K562 (cell line): Measurements from ENCODE around the gene HAGHL. TPM values are rescaled to one million over a fixed set of nuclear protein-coding genes. Genes with fewer than 3 reads are reported as not detected.

Source experiments
- ATAC-seq: fragments of 200-7000 bp; cut with Tn5 transposase; 3 replicates; pipeline ENCODE4 v1.9.1; 2020; ENCODE audit warnings: moderate library complexity
- BruUV-seq: library from RNA; stranded (reverse); fragments of 400-500 nt; replicated peaks from 2 replicates; lab custom pipeline; 2021; lab: Mats Ljungman, UMichigan
- CTCF ChIA-PET: fragments of 300-600 bp; formaldehyde crosslinking; extraction: SDS; loops from one replicate; lab custom pipeline; 2021; ENCODE audit warnings: low intra/inter-chr PET ratio; lab: Yijun Ruan, JAX
- POLR2A ChIA-PET: fragments of 300-600, 350-650 bp; sonication (Branson Sonifier 250); formaldehyde crosslinking; extraction: SDS; loops from one replicate; lab custom pipeline; 2021; ENCODE audit warnings: antibody characterized with exemption, inconsistent platforms; lab: Yijun Ruan, JAX
- DNase-seq, 4 experiments: peaks; one replicate each; pipeline versions ENCODE4 v3.0.0 to v3.0.0-alpha.2; 2011 to 2018; ENCODE audit warnings: low spot score in 3 of 4, mixed read lengths in 3 of 4; ENCODE audit errors: extremely low read depth in 1 of 4
- FAIRE-seq: peaks from 2 replicates; lab custom pipeline; 2011; peaks lifted over from hg19 to GRCh38; lab: Jason Lieb, UNC
- H2AFZ ChIP-seq: 2 replicates; pipeline ENCODE4 v1.6.0; 2011; ENCODE audit warnings: low read depth, low read length, control low read depth, inconsistent platforms
- H3K27ac ChIP-seq: fragments of 200-600 bp; 3 replicates; pipeline ENCODE4 v1.8.0; 2011; ENCODE audit warnings: low read depth, mild to moderate bottlenecking, control low read depth, inconsistent platforms, low read length, moderate library complexity, mixed read lengths; ENCODE audit errors: extremely low read depth
- H3K27me3 ChIP-seq, 2 experiments: fragments of 300-600 bp in 1 of 2; 2 replicates in 1 of 2; 3 replicates in 1 of 2; pipeline versions ENCODE4 v1.6.0 to v1.8.0; 2011; ENCODE audit warnings: inconsistent platforms in 2 of 2, low read length in 2 of 2, mild to moderate bottlenecking in 1 of 2, mixed read lengths in 1 of 2, moderate library complexity in 1 of 2; ENCODE audit not compliant: control insufficient read depth in 2 of 2, insufficient read depth in 2 of 2
- H3K36me3 ChIP-seq: fragments of 300-600 bp; 3 replicates; pipeline ENCODE4 v1.8.0; 2011; ENCODE audit warnings: mild to moderate bottlenecking, low read length, inconsistent platforms; ENCODE audit not compliant: control insufficient read depth, insufficient read depth
- H3K4me1 ChIP-seq, 2 experiments: fragments of 200-600 bp in 1 of 2; replicated peaks in 1 of 2; 2 replicates in 1 of 2; 3 replicates in 1 of 2; pipeline versions ENCODE4 v1.5.1 to v1.8.0; 2011; ENCODE audit warnings: inconsistent platforms in 2 of 2, low read length in 2 of 2, mild to moderate bottlenecking in 1 of 2, mixed read lengths in 1 of 2, moderate library complexity in 1 of 2; ENCODE audit not compliant: control insufficient read depth in 2 of 2, insufficient read depth in 2 of 2
- H3K4me2 ChIP-seq: 2 replicates; pipeline ENCODE4 v1.6.1; 2011; ENCODE audit warnings: low read length, control low read depth, inconsistent platforms, mixed read lengths; ENCODE audit not compliant: insufficient read depth
- H3K4me3 ChIP-seq: fragments of 200-600 bp; sonication (generic), shearing (Covaris generic); 2 replicates; pipeline ENCODE4 v1.5.1; 2016; ENCODE audit warnings: control low read depth, inconsistent platforms
- H3K79me2 ChIP-seq: fragments of 200-600 bp; 3 replicates; pipeline ENCODE4 v1.8.0; 2011; ENCODE audit warnings: low read length, inconsistent platforms; ENCODE audit not compliant: control insufficient read depth, insufficient read depth
- H3K9ac ChIP-seq, 2 experiments: 2 replicates each; pipeline versions ENCODE4 v1.6.0 to v1.6.1; 2011; ENCODE audit warnings: low read depth in 2 of 2, low read length in 2 of 2, control low read depth in 1 of 2, inconsistent platforms in 1 of 2, mild to moderate bottlenecking in 1 of 2, mixed read lengths in 1 of 2; ENCODE audit not compliant: insufficient read depth in 1 of 2
- H3K9me1 ChIP-seq: one replicate; pipeline ENCODE4 v1.6.0; 2011; ENCODE audit warnings: inconsistent platforms, mild to moderate bottlenecking, low read length, moderate library complexity; ENCODE audit not compliant: control insufficient read depth, insufficient read depth
- H3K9me3 ChIP-seq: replicated peaks from 2 replicates; pipeline ENCODE4 v1.5.1; 2011; ENCODE audit warnings: low read depth, low read length, inconsistent platforms; ENCODE audit not compliant: control insufficient read depth, insufficient read depth
- H4K20me1 ChIP-seq: replicated peaks from 2 replicates; pipeline ENCODE4 v1.6.1; 2011; ENCODE audit warnings: low read length, inconsistent platforms, mixed read lengths; ENCODE audit not compliant: control insufficient read depth, insufficient read depth
- ATF1 ChIP-seq, 2 experiments: fragments of 450-650 bp in 1 of 2; IDR thresholded peaks; 2 replicates each; pipeline ENCODE4 v1.6.1; 2016; ENCODE audit warnings: missing compliant biosample characterization in 1 of 2, missing genetic modification characterization in 1 of 2
- CBX3 ChIP-seq, 2 experiments: IDR thresholded peaks; 1 replicate in 1 of 2; 2 replicates in 1 of 2; pipeline ENCODE4 v1.6.1; 2012; ENCODE audit warnings: inconsistent platforms in 2 of 2, low read length in 2 of 2, borderline replicate concordance in 1 of 2, control low read depth in 1 of 2
- ETV1 ChIP-seq: fragments of 450-650 bp; conservative IDR thresholded peaks from 2 replicates; pipeline ENCODE4 v1.6.1; 2016; ENCODE audit warnings: missing genetic modification characterization, control low read depth, low read depth, missing compliant biosample characterization
- FOXJ3 ChIP-seq: sonication (generic); formaldehyde crosslinking; IDR thresholded peaks from 2 replicates; pipeline ENCODE4 v1.4.0; 2020; ENCODE audit warnings: mild to moderate bottlenecking, missing genetic modification reagents
- FOXP1 ChIP-seq: sonication (generic); formaldehyde crosslinking; IDR thresholded peaks from 2 replicates; pipeline ENCODE4 v1.8.0; 2022; ENCODE audit warnings: mild to moderate bottlenecking, missing genetic modification reagents
- JUN ChIP-seq, 2 experiments: sonication (generic) in 1 of 2; formaldehyde crosslinking in 1 of 2; IDR thresholded peaks; 2 replicates each; pipeline versions ENCODE4 v1.6.1 to v1.8.0; 2012 to 2022; ENCODE audit warnings: borderline replicate concordance in 2 of 2, mild to moderate bottlenecking in 2 of 2, improper control_type of control experiment in 1 of 2, low read depth in 1 of 2, low read length in 1 of 2, missing genetic modification reagents in 1 of 2
- NEUROD1 ChIP-seq: fragments of 150-350 bp; IDR thresholded peaks from 2 replicates; pipeline ENCODE4 v1.6.1; 2014; ENCODE audit warnings: borderline replicate concordance, low read length, low read depth; ENCODE audit not compliant: partially characterized antibody
- SPI1 ChIP-seq: IDR thresholded peaks from 2 replicates; pipeline ENCODE4 v1.6.1; 2011; ENCODE audit warnings: low read depth, low read length, control low read depth, borderline replicate concordance
- TEAD1 ChIP-seq, 2 experiments: fragments of 450-650 bp in 1 of 2; sonication (generic) in 1 of 2; formaldehyde crosslinking; IDR thresholded peaks; 2 replicates each; pipeline versions ENCODE4 v1.4.0 to v1.8.0; 2020 to 2022; ENCODE audit warnings: mild to moderate bottlenecking in 2 of 2, missing genetic modification reagents in 1 of 2
- ZBTB34 ChIP-seq: fragments of 250-450 bp; sonication (Bioruptor Pico); IDR thresholded peaks from 2 replicates; pipeline ENCODE4 v1.8.0; 2021; ENCODE audit warnings: mild to moderate bottlenecking, moderate library complexity
- ZC3H4 ChIP-seq: sonication (generic); formaldehyde crosslinking; IDR thresholded peaks from 2 replicates; pipeline ENCODE4 v1.9.0; 2021; ENCODE audit warnings: missing genetic modification reagents, borderline replicate concordance
- ZNF143 ChIP-seq: sonication (generic); formaldehyde crosslinking; IDR thresholded peaks from 2 replicates; pipeline ENCODE4 v1.9.0; 2022; ENCODE audit warnings: mild to moderate bottlenecking, missing genetic modification reagents
- ZNF311 ChIP-seq: fragments of 250-450 bp; sonication (Bioruptor Pico); IDR thresholded peaks from 2 replicates; pipeline ENCODE4 v1.4.0; 2020; ENCODE audit warnings: mild to moderate bottlenecking, moderate library complexity
- WGBS: fragments of 100-300 bp; shearing (Covaris generic); methylation state at CpG from one replicate; pipeline ENCODE4 v1.1.6; 2016; ENCODE audit warnings: low coverage, mixed read lengths; ENCODE audit not compliant: insufficient coverage; ENCODE audit errors: missing lambda C conversion rate; 5-methylcytosine and 5-hydroxymethylcytosine counted together
- in situ Hi-C: fragments of 300-500 bp; cut with MboI; formaldehyde crosslinking; loops from 4 replicates; pipeline ENCODE4 v1.15.0; 2018; ENCODE audit warnings: inconsistent platforms, mixed read lengths
- intact Hi-C: fragments of 100-400 bp; cut with micrococcal nuclease; formaldehyde crosslinking; loops from 2 replicates; pipeline ENCODE4 v1.14.2; 2022
- polyA plus RNA-seq, 8 experiments: library from polyadenylated mRNA; depleted of rRNA in 4 of 8; stranded (reverse) in 5 of 8; unstranded in 3 of 8; fragments of >200 nt; fragmentation: Nextera tagmentation in 2 of 8; fragmentation: Illumina TruSeq in 1 of 8; extraction: Ambion mirVana in 2 of 8; extraction: Trizol in 1 of 8; gene quantifications; 2 replicates each; pipeline versions ENCODE4 v1.2.1 to v1.2.3, GENCODE V29; 2011 to 2014; ENCODE audit warnings: inconsistent platforms in 1 of 8, missing spikeins in 1 of 8
- total RNA-seq, 7 experiments: library from RNA; depleted of rRNA in 6 of 7; stranded (reverse); fragments of >200 nt in 6 of 7; fragmentation: Illumina TruSeq in 2 of 7; extraction: Trizol in 2 of 7; gene quantifications; 2 replicates each; pipeline versions ENCODE4 v1.2.1 to v1.2.3, GENCODE V29; 2011 to 2021; ENCODE audit warnings: low replicate concordance in 1 of 7
- TF ChIP-seq, protein P1 (sequence below): fragments of 250-450 bp; sonication (Bioruptor Pico); IDR thresholded peaks from 2 replicates; pipeline ENCODE4 v1.4.0; 2020; ENCODE audit warnings: borderline replicate concordance
- TF ChIP-seq, protein P2 (sequence below): fragments of 450-650 bp; IDR thresholded peaks from 2 replicates; pipeline ENCODE4 v1.6.1; 2016; ENCODE audit warnings: borderline replicate concordance

Gene HAGHL
- total and polyA plus RNA-seq, 9 of the 15 experiments (the other 6 are each of a cell fraction or from before 2014, with no cell fraction given) = 0.31 to 83.4 (median 20.7) TPM

DNA sequence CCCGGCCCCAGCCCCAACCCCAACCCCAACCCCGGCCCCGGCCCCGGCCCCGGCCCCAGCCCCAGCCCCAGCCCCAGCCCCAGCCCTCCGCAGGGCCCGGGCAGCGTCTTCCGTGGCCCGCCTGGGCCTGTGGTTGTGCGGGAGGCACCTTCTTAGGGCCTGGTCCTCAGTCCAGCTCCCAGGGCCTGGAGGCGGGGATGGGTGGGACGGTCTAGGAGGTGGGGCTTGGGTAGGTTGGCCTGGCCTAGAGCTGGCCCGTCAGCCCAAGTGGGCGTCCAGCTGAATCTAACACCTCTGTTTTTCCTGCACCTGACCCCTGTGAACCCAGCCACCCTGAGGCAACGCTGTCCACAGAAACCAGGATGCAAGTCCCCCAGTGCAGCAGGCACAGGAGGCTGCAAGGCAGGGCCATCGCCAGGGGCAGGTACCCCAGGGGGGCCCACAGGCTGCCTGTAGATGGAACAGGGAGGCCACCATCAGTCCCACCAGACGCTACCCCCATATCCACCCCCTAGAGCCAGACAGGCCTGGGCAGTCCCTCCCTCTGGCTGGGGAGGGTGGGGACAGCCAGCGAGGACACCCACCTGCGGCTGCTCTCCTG is 42.4 kb downstream of the HAGHL start:
- no peak overlapping the region for H3K27ac ChIP-seq
- DNase-seq (no peak), ATAC-seq (peak; percentile 50; the same call in 2 of the 3 replicates), FAIRE-seq (no peak)
- no TSS peak for BruUV-seq
- no peak overlapping the region for H3K4me3 ChIP-seq
- H3K9me3 ChIP-seq = no peaks in the 10 kb centered on the region
- CTCF ChIA-PET = no interaction called here
- POLR2A ChIA-PET = interaction anchor here (0.9 kb wide), 1 partner anchor 11 kb away, joined by 7 read pairs; no protein-coding TSS in a partner anchor
- WGBS = 42% methylated on average over 18 of the region's 20 CpGs
- peaks cover 0 to 6% of the 10 kb centered on the region in 2 experiments; a peak in 1 of 5 replicates for H3K27me3 ChIP-seq
- 0 out of 2 replicates have a peak, but pooled peaks cover 3% of the 10 kb centered on the region for H4K20me1 ChIP-seq
- H2AFZ ChIP-seq = no peak overlapping the region
- H3K4me2 ChIP-seq = no peak overlapping the region
- no peaks in the 10 kb centered on the region for H3K36me3 ChIP-seq
- H3K79me2 ChIP-seq = no peaks in the 10 kb centered on the region
- H3K9ac ChIP-seq = no peak overlapping the region; a peak in 1 of 4 replicates
- in situ Hi-C loops (no loop called here), intact Hi-C loops (no loop called here)
- H3K9me1 ChIP-seq = peaks cover 2% of the 10 kb centered on the region
- H3K4me1 ChIP-seq = peaks cover 0 to 67% of the 10 kb centered on the region in 2 experiments; a peak in 2 of 5 replicates
- TF ChIP-seq ZBTB34 (CRISPR knock-in tag) = no peak
- no peak for TF ChIP-seq TEAD1 (CRISPR knock-in tag; IDR thresholded peaks at IDR 0.05)
- no peak for TF ChIP-seq ZNF311 (CRISPR knock-in tag)
- TF ChIP-seq JUN (IDR thresholded peaks at IDR 0.05; ENCODE audit: borderline replicate concordance, low read depth, low read length) = no peak
- no peak for TF ChIP-seq JUN (CRISPR knock-in tag; IDR thresholded peaks at IDR 0.05; ENCODE audit: borderline replicate concordance)
- TF ChIP-seq ZNF143 (CRISPR knock-in tag) = no peak
- no peak for TF ChIP-seq CBX3 (IDR thresholded peaks at IDR 0.05; ENCODE audit: borderline replicate concordance in 1 of 2, low read length in 2 of 2)
- TF ChIP-seq NEUROD1 = no peak
- no peak for TF ChIP-seq ETV1 (tag)
- TF ChIP-seq SPI1 = no peak
- TF ChIP-seq, protein P1, sequence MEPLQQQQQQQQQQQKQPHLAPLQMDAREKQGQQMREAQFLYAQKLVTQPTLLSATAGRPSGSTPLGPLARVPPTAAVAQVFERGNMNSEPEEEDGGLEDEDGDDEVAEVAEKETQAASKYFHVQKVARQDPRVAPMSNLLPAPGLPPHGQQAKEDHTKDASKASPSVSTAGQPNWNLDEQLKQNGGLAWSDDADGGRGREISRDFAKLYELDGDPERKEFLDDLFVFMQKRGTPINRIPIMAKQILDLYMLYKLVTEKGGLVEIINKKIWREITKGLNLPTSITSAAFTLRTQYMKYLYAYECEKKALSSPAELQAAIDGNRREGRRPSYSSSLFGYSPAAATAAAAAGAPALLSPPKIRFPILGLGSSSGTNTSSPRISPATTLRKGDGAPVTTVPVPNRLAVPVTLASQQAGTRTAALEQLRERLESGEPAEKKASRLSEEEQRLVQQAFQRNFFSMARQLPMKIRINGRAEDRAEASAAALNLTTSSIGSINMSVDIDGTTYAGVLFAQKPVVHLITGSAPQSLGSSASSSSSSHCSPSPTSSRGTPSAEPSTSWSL (CRISPR knock-in tag) = no peak
- TF ChIP-seq, protein P2, sequence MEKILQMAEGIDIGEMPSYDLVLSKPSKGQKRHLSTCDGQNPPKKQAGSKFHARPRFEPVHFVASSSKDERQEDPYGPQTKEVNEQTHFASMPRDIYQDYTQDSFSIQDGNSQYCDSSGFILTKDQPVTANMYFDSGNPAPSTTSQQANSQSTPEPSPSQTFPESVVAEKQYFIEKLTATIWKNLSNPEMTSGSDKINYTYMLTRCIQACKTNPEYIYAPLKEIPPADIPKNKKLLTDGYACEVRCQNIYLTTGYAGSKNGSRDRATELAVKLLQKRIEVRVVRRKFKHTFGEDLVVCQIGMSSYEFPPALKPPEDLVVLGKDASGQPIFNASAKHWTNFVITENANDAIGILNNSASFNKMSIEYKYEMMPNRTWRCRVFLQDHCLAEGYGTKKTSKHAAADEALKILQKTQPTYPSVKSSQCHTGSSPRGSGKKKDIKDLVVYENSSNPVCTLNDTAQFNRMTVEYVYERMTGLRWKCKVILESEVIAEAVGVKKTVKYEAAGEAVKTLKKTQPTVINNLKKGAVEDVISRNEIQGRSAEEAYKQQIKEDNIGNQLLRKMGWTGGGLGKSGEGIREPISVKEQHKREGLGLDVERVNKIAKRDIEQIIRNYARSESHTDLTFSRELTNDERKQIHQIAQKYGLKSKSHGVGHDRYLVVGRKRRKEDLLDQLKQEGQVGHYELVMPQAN = no peak
- TF ChIP-seq ATF1 (CRISPR knock-in tag; IDR thresholded peaks at IDR 0.05) = no peak
- no peak for TF ChIP-seq ATF1 (tag; IDR thresholded peaks at IDR 0.05)
- TF ChIP-seq FOXJ3 (CRISPR knock-in tag) = no peak
- TF ChIP-seq FOXP1 (CRISPR knock-in tag) = no peak
- TF ChIP-seq ZC3H4 (CRISPR knock-in tag) = no peak
